Measurements from ENCODE around the gene TSPO2. TPM values are rescaled to one million over a fixed set of nuclear protein-coding genes. Genes with fewer than 3 reads are reported as not detected.

Gene TSPO2
- total RNA-seq, 1 donor from 2014 or later: not detected

GRCh38 chr6:41050536-41050935 lies 8.3 kb downstream of the TSPO2 start:
- DNase-seq (ENCODE audit: low spot score): no peak

GRCh38 chr6:41051873-41052272 lies 9.6 kb downstream of the TSPO2 start:
- no peak for DNase-seq (ENCODE audit: low spot score)

- DNase-seq (ENCODE audit: low spot score): no peak
These were observed 10.8 kb downstream of the TSPO2 start, which contains the start of gene APOBEC2 for GRCh38 chr6:41053041-41053440. Gene APOBEC2, plus strand, starts transcription at chr6:41053202. Its CDS starts 146 bp downstream, at chr6:41053348.

GRCh38 chr6:41054511-41054910 lies 12.2 kb downstream of the TSPO2 start:
- no peak for DNase-seq (ENCODE audit: low spot score)

- no peak for DNase-seq (ENCODE audit: low spot score)
These were observed 12.9 kb downstream of the TSPO2 start for GRCh38 chr6:41055149-41055548.

GRCh38 chr6:41056768-41057490 lies 14.7 kb downstream of the TSPO2 start:
- DNase-seq (ENCODE audit: low spot score): no peak

- no peak for DNase-seq (ENCODE audit: low spot score)
These were observed 16.5 kb downstream of the TSPO2 start for GRCh38 chr6:41058783-41059181.

- DNase-seq (ENCODE audit: low spot score): no peak
These were observed 17.3 kb downstream of the TSPO2 start for GRCh38 chr6:41059556-41059955.

- no peak for DNase-seq (ENCODE audit: low spot score)
These were observed 19.0 kb downstream of the TSPO2 start for GRCh38 chr6:41061196-41061726.

- DNase-seq (ENCODE audit: low spot score): no peak
These were observed 19.8 kb downstream of the TSPO2 start for GRCh38 chr6:41062056-41062455.

- DNase-seq (ENCODE audit: low spot score): no peak
These were observed 21.6 kb downstream of the TSPO2 start for GRCh38 chr6:41063884-41064285.

- no peak for DNase-seq (ENCODE audit: low spot score)
These were observed 22.6 kb downstream of the TSPO2 start for GRCh38 chr6:41064841-41065240.

- no peak for DNase-seq (ENCODE audit: low spot score)
These were observed 23.3 kb downstream of the TSPO2 start for GRCh38 chr6:41065550-41066026.

- peak; percentile 86 for DNase-seq (ENCODE audit: low spot score)
These were observed 24.6 kb downstream of the TSPO2 start for GRCh38 chr6:41066867-41067304.

- no peak for DNase-seq (ENCODE audit: low spot score)
These were observed 29.2 kb downstream of the TSPO2 start for GRCh38 chr6:41071501-41071922.

GRCh38 chr6:41071923-41072835 lies 29.9 kb downstream of the TSPO2 start, which contains the start of gene OARD1:
Gene OARD1, minus strand, starts transcription at chr6:41072356. Its CDS starts 722 bp downstream, at chr6:41071634.
- DNase-seq (ENCODE audit: low spot score): peak; percentile 100

- no peak for DNase-seq (ENCODE audit: low spot score)
These were observed 30.6 kb downstream of the TSPO2 start, which contains the start of gene NFYA for GRCh38 chr6:41072836-41073202. Gene NFYA, plus strand, starts transcription at chr6:41072974. Its CDS starts 6,116 bp downstream, at chr6:41079090.

- peak; percentile 87 for DNase-seq (ENCODE audit: low spot score)
These were observed 31.1 kb downstream of the TSPO2 start for GRCh38 chr6:41073203-41073967.

GRCh38 chr6:41073968-41074691 lies 31.9 kb downstream of the TSPO2 start:
- DNase-seq (ENCODE audit: low spot score): peak; percentile 51

- DNase-seq (ENCODE audit: low spot score): peak; percentile 26
These were observed 32.6 kb downstream of the TSPO2 start for GRCh38 chr6:41074692-41075436.
